Activated naive CD4-positive, alpha-beta T cell treated with anti-CD3 and anti-CD28 coated beads, Interleukin-2, amount 10 ng/mL, durations not matched to agents 7 days and 5 days (primary cell): ENCODE results near the gene ATPAF1.
"Not testable (repeated sequence)": the region's sequence is repeated elsewhere in the genome, so short reads cannot be mapped to it uniquely, and the experiment has no call there.

ENCODE experiments used
- CTCF ChIA-PET: fragments of 350-600 bp; sonication (Branson Sonifier 250); formaldehyde crosslinking; loops from one replicate; lab custom pipeline; 2021; ENCODE audit warnings: antibody characterized with exemption; lab: Charles Lee
- DNase-seq: peaks from one replicate; pipeline ENCODE4 v3.0.0-alpha.2; 2020
- H3K27ac Mint-ChIP-seq: one replicate; pipeline ENCODE4 v1.8.0; 2021; ENCODE audit warnings: mild to moderate bottlenecking, moderate library complexity, mixed read lengths
- H3K27me3 Mint-ChIP-seq: one replicate; pipeline ENCODE4 v1.8.0; 2021; ENCODE audit warnings: mild to moderate bottlenecking, mixed read lengths
- H3K36me3 Mint-ChIP-seq: one replicate; pipeline ENCODE4 v1.8.0; 2021; ENCODE audit warnings: mixed read lengths
- H3K4me1 Mint-ChIP-seq: one replicate; pipeline ENCODE4 v1.8.0; 2021; ENCODE audit warnings: mixed read lengths
- H3K4me3 Mint-ChIP-seq: one replicate; pipeline ENCODE4 v1.8.0; 2021; ENCODE audit warnings: mild to moderate bottlenecking, moderate library complexity, mixed read lengths
- H3K9me3 Mint-ChIP-seq: one replicate; pipeline ENCODE4 v1.8.0; 2021; ENCODE audit warnings: mixed read lengths

ATPAF1 gene

DNA sequence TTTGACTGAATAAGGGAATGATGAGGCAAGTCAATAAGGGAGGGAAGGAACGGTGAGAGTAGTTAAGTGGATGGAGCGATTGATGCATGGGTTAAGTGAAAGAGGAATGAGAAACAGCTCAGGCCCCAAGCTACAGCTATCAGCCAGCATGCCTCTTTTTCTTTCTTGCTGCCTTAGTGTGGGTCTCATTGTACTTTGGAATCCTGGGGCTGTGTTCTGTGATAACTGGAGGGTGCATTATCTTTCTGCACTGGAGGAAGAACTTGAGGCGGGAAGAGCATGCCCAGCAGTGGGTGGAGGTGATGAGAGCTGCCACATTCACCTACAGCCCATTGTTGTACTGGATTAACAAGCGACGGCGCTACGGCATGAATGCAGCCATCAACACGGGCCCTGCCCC is 4.5 kb upstream of the ATPAF1 start:
- CTCF ChIA-PET: no interaction called here
- no peak for DNase-seq
- Mint-ChIP-seq H3K27ac (no peak overlapping the region), H3K4me1 (peaks cover 34% of the 10 kb centered on the region), H3K27me3 (no peaks in the 10 kb centered on the region), H3K36me3 (peaks cover 39% of the 10 kb centered on the region), H3K9me3 (no peaks in the 10 kb centered on the region), H3K4me3 (no peak overlapping the region)

- Mint-ChIP-seq H3K27me3 (no peaks in the 10 kb centered on the region), H3K9me3 (no peaks in the 10 kb centered on the region), H3K36me3 (peaks cover 30% of the 10 kb centered on the region), H3K4me1 (peaks cover 34% of the 10 kb centered on the region), H3K4me3 (no peak within 1 kb of the TSS), H3K27ac (no peak within 1 kb of the TSS)
- CTCF ChIA-PET: no interaction called here
- no peak for DNase-seq
These were observed 3.4 kb upstream of the ATPAF1 start, which contains the start of gene TEX38 for GRCh38 chr1:46671554-46671953. Gene TEX38 (plus strand): TSS chr1:46671854. CDS start chr1:46671935, 81 bp downstream.

- Mint-ChIP-seq H3K4me3 (no peak overlapping the region), H3K4me1 (peaks cover 28% of the 10 kb centered on the region), H3K27me3 (no peaks in the 10 kb centered on the region), H3K9me3 (no peaks in the 10 kb centered on the region), H3K36me3 (peaks cover 24% of the 10 kb centered on the region), H3K27ac (no peak overlapping the region)
- no peak for DNase-seq
- CTCF ChIA-PET: no interaction called here
These were observed 2.0 kb upstream of the ATPAF1 start for GRCh38 chr1:46670134-46670533.

GRCh38 chr1:46665983-46666382 is 2.2 kb downstream of the ATPAF1 start:
- CTCF ChIA-PET: interaction anchor here (0.6 kb wide), 1 partner anchor 188 kb away, joined by 3 read pairs; no protein-coding TSS in a partner anchor
- H3K4me3 Mint-ChIP-seq: no peak overlapping the region
- no peak overlapping the region for H3K27ac Mint-ChIP-seq

GRCh38 chr1:46662919-46663318 is 5.2 kb downstream of the ATPAF1 start:
- H3K27ac Mint-ChIP-seq, H3K9me3 Mint-ChIP-seq, H3K4me3 Mint-ChIP-seq, CTCF ChIA-PET, H3K27me3 Mint-ChIP-seq, DNase-seq: not testable (repeated sequence)
- peaks cover 33% of the 10 kb centered on the region for H3K36me3 Mint-ChIP-seq
- H3K4me1 Mint-ChIP-seq: peaks cover 40% of the 10 kb centered on the region

More at GRCh38 chr1:46665983-46666382, 2.2 kb downstream of the ATPAF1 start:
- Mint-ChIP-seq H3K36me3 (peaks cover 25% of the 10 kb centered on the region), H3K9me3 (no peaks in the 10 kb centered on the region), H3K27me3 (no peaks in the 10 kb centered on the region), H3K4me1 (peaks cover 26% of the 10 kb centered on the region)
- no peak for DNase-seq

DNA sequence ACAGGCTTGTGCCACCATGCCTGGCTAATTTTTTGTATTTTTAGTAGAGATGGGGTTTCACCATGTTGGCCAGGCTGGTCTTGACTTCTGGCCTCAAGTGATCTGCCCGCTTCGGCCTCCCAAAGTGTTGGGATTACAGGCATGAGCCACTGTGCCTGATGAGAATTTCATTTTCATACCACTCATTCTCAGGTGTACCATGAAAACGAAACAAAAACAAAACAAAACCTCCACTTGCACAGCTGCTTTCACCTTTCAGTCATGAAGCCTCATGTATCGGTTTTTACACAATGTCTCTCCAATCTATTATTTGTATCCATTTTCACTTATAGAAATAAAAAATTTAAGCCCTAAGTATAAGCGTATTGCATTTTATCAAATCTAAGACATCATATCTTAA is 8.0 kb downstream of the ATPAF1 start:
- DNase-seq, H3K4me3 Mint-ChIP-seq, H3K9me3 Mint-ChIP-seq, CTCF ChIA-PET, H3K27me3 Mint-ChIP-seq: not testable (repeated sequence)
- Mint-ChIP-seq H3K36me3 (peaks cover 44% of the 10 kb centered on the region), H3K27ac (peak overlapping the region; percentile 7), H3K4me1 (peaks cover 21% of the 10 kb centered on the region)

GRCh38 chr1:46659307-46659870 is 8.8 kb downstream of the ATPAF1 start:
- CTCF ChIA-PET: no interaction called here
- Mint-ChIP-seq H3K9me3 (no peaks in the 10 kb centered on the region), H3K36me3 (peaks cover 45% of the 10 kb centered on the region), H3K27me3 (no peaks in the 10 kb centered on the region), H3K4me1 (peaks cover 17% of the 10 kb centered on the region), H3K4me3 (no peak overlapping the region), H3K27ac (no peak overlapping the region)
- no peak for DNase-seq

GRCh38 chr1:46657775-46658174 is 10.4 kb downstream of the ATPAF1 start:
- Mint-ChIP-seq H3K36me3 (peaks cover 38% of the 10 kb centered on the region), H3K27ac (no peak overlapping the region)

DNA sequence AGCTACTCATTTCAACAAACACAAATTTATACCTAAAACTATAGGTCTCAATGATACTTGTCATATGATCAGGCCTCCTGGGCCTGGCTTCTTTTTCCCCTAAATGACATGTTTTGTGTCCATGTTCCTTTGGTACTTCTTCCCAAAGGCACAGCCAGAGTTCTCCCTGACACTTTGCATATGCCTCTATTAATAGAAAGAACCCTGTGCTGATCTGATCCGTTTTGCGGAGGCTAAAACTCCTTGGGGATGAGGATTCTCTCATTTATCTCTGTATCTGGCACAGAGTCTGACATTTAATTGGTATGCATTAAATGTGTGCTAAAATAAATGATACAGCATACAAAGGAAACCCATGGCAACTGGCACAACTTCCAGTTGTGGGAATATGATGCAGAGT is 11.5 kb downstream of the ATPAF1 start:
- Mint-ChIP-seq H3K36me3 (peaks cover 43% of the 10 kb centered on the region), H3K27ac (no peak overlapping the region), H3K4me1 (peaks cover 17% of the 10 kb centered on the region), H3K27me3 (no peaks in the 10 kb centered on the region), H3K9me3 (no peaks in the 10 kb centered on the region), H3K4me3 (no peak overlapping the region)
- no peak for DNase-seq
- CTCF ChIA-PET: interaction anchor here (1.1 kb wide), 1 partner anchor 34 kb away, joined by 3 read pairs; no protein-coding TSS in a partner anchor

More at GRCh38 chr1:46657775-46658174, 10.4 kb downstream of the ATPAF1 start:
- no peaks in the 10 kb centered on the region for H3K9me3 Mint-ChIP-seq
- H3K27me3 Mint-ChIP-seq: no peaks in the 10 kb centered on the region
- no peak overlapping the region for H3K4me3 Mint-ChIP-seq
- CTCF ChIA-PET: interaction anchor here (0.7 kb wide), 1 partner anchor 434 kb away, joined by 3 read pairs; no protein-coding TSS in a partner anchor
- DNase-seq: no peak
- peaks cover 17% of the 10 kb centered on the region for H3K4me1 Mint-ChIP-seq

- H3K4me1 Mint-ChIP-seq: peaks cover 14% of the 10 kb centered on the region
- no peak overlapping the region for H3K4me3 Mint-ChIP-seq
- peaks cover 46% of the 10 kb centered on the region for H3K36me3 Mint-ChIP-seq
- no peak for DNase-seq
- CTCF ChIA-PET: no interaction called here
- no peaks in the 10 kb centered on the region for H3K9me3 Mint-ChIP-seq
- no peaks in the 10 kb centered on the region for H3K27me3 Mint-ChIP-seq
- H3K27ac Mint-ChIP-seq: no peak overlapping the region
These were observed 12.3 kb downstream of the ATPAF1 start for GRCh38 chr1:46655848-46656247.

- H3K36me3 Mint-ChIP-seq: peaks cover 54% of the 10 kb centered on the region
- H3K4me3 Mint-ChIP-seq, H3K27ac Mint-ChIP-seq, H3K9me3 Mint-ChIP-seq, DNase-seq, H3K27me3 Mint-ChIP-seq, CTCF ChIA-PET, H3K4me1 Mint-ChIP-seq: not testable (repeated sequence)
These were observed 13.5 kb downstream of the ATPAF1 start for GRCh38 chr1:46654698-46655097.

- no peaks in the 10 kb centered on the region for H3K4me1 Mint-ChIP-seq
- peaks cover 5% of the 10 kb centered on the region for H3K9me3 Mint-ChIP-seq
- no peak overlapping the region for H3K27ac Mint-ChIP-seq
- CTCF ChIA-PET: no interaction called here
- no peak for DNase-seq
- H3K27me3 Mint-ChIP-seq: no peaks in the 10 kb centered on the region
- H3K36me3 Mint-ChIP-seq: peaks cover 55% of the 10 kb centered on the region
- H3K4me3 Mint-ChIP-seq: no peak overlapping the region
These were observed 14.2 kb downstream of the ATPAF1 start for GRCh38 chr1:46654012-46654411.

- H3K27ac Mint-ChIP-seq: no peak overlapping the region
- DNase-seq: no peak
- no peak overlapping the region for H3K4me3 Mint-ChIP-seq
- no peaks in the 10 kb centered on the region for H3K4me1 Mint-ChIP-seq
- peaks cover 5% of the 10 kb centered on the region for H3K9me3 Mint-ChIP-seq
- H3K36me3 Mint-ChIP-seq: peaks cover 56% of the 10 kb centered on the region
- no peaks in the 10 kb centered on the region for H3K27me3 Mint-ChIP-seq
- CTCF ChIA-PET: no interaction called here
These were observed 14.7 kb downstream of the ATPAF1 start for GRCh38 chr1:46653405-46653958.

- Mint-ChIP-seq H3K9me3 (peaks cover 5% of the 10 kb centered on the region), H3K4me1 (no peaks in the 10 kb centered on the region), H3K27me3 (no peaks in the 10 kb centered on the region), H3K27ac (no peak overlapping the region), H3K4me3 (no peak overlapping the region), H3K36me3 (peaks cover 55% of the 10 kb centered on the region)
- CTCF ChIA-PET: no interaction called here
- no peak for DNase-seq
These were observed 15.7 kb downstream of the ATPAF1 start for GRCh38 chr1:46652321-46653100.
